ENCODE measurements around the gene ZSCAN29.
"Not testable (repeated sequence)": the region's sequence is repeated elsewhere in the genome, so short reads cannot be mapped to it uniquely, and the experiment has no call there.

Gene ZSCAN29

GRCh38 chr15:43370975-43371974, at the start of gene ZSCAN29, which contains the start of gene TUBGCP4:
TSS of gene ZSCAN29 (minus strand) at chr15:43371043. CDS start at chr15:43369913, 1,130 bp downstream.
TSS of gene TUBGCP4 (plus strand) at chr15:43371101. CDS start at chr15:43371355, 254 bp downstream.
- DNase-seq (ENCODE audit: low read depth in 2 of 3, low spot score in 2 of 3): peak; percentile 55 to 75 (median 74)

GRCh38 chr15:43420435-43420834, 49.6 kb upstream of the ZSCAN29 start:
- no peak for DNase-seq (ENCODE audit: low read depth in 2 of 3, low spot score in 2 of 3)

- DNase-seq (ENCODE audit: low read depth in 2 of 3, low spot score in 2 of 3): no peak
These were observed 43.4 kb upstream of the ZSCAN29 start for GRCh38 chr15:43414196-43414595.

GRCh38 chr15:43412096-43412495, 41.3 kb upstream of the ZSCAN29 start:
- no peak for DNase-seq (ENCODE audit: low read depth in 2 of 3, low spot score in 2 of 3)

GRCh38 chr15:43410572-43411214, 39.9 kb upstream of the ZSCAN29 start:
- DNase-seq (ENCODE audit: low read depth in 2 of 3, low spot score in 2 of 3): no peak

- DNase-seq (ENCODE audit: low read depth in 2 of 3, low spot score in 2 of 3): no peak
These were observed 37.9 kb upstream of the ZSCAN29 start for GRCh38 chr15:43408789-43409188.

GRCh38 chr15:43406808-43407207, 36.0 kb upstream of the ZSCAN29 start:
- no peak for DNase-seq (ENCODE audit: low read depth in 2 of 3, low spot score in 2 of 3)

- no peak for DNase-seq (ENCODE audit: low read depth in 2 of 3, low spot score in 2 of 3)
These were observed 35.3 kb upstream of the ZSCAN29 start for GRCh38 chr15:43406189-43406588.

GRCh38 chr15:43404130-43404529, 33.3 kb upstream of the ZSCAN29 start:
- DNase-seq (ENCODE audit: low read depth in 2 of 3, low spot score in 2 of 3): no peak

- DNase-seq (ENCODE audit: low read depth in 2 of 3, low spot score in 2 of 3): no peak
These were observed 32.8 kb upstream of the ZSCAN29 start for GRCh38 chr15:43403616-43404015.

- DNase-seq (ENCODE audit: low read depth in 2 of 3, low spot score in 2 of 3): no peak
These were observed 31.4 kb upstream of the ZSCAN29 start for GRCh38 chr15:43402255-43402654.

GRCh38 chr15:43393592-43393991, 22.7 kb upstream of the ZSCAN29 start:
- DNase-seq (ENCODE audit: low read depth in 2 of 3, low spot score in 2 of 3): not testable (repeated sequence)

- no peak for DNase-seq (ENCODE audit: low read depth in 2 of 3, low spot score in 2 of 3)
These were observed 19.9 kb upstream of the ZSCAN29 start for GRCh38 chr15:43390723-43391122.

- DNase-seq (ENCODE audit: low read depth in 2 of 3, low spot score in 2 of 3): no peak
These were observed 12.2 kb upstream of the ZSCAN29 start for GRCh38 chr15:43383070-43383469.

GRCh38 chr15:43382310-43382709, 11.5 kb upstream of the ZSCAN29 start:
- DNase-seq (ENCODE audit: low read depth in 2 of 3, low spot score in 2 of 3): no peak

- no peak for DNase-seq (ENCODE audit: low read depth in 2 of 3, low spot score in 2 of 3)
These were observed 7.8 kb upstream of the ZSCAN29 start for GRCh38 chr15:43378601-43379000.

GRCh38 chr15:43376017-43376705, 5.3 kb upstream of the ZSCAN29 start:
- no peak for DNase-seq (ENCODE audit: low read depth in 2 of 3, low spot score in 2 of 3)

GRCh38 chr15:43370310-43370974, 401 bp downstream of the ZSCAN29 start:
- DNase-seq (ENCODE audit: low read depth in 2 of 3, low spot score in 2 of 3): peak in 1 of 3 experiments; percentile 3

- DNase-seq (ENCODE audit: low read depth in 2 of 3, low spot score in 2 of 3): no peak
These were observed 9.4 kb downstream of the ZSCAN29 start for GRCh38 chr15:43361313-43361903.

- DNase-seq (ENCODE audit: low read depth in 2 of 3, low spot score in 2 of 3): no peak
These were observed 10.0 kb downstream of the ZSCAN29 start for GRCh38 chr15:43360821-43361220.

Measured in activated CD8-positive, alpha-beta memory T cell treated with anti-CD3 and anti-CD28 coated beads for 48 hours (primary cell).